ENCODE data around the gene FOSL2.
"Not testable (repeated sequence)": the region's sequence is repeated elsewhere in the genome, so short reads cannot be mapped to it uniquely, and the experiment has no call there.

Gene FOSL2

DNA sequence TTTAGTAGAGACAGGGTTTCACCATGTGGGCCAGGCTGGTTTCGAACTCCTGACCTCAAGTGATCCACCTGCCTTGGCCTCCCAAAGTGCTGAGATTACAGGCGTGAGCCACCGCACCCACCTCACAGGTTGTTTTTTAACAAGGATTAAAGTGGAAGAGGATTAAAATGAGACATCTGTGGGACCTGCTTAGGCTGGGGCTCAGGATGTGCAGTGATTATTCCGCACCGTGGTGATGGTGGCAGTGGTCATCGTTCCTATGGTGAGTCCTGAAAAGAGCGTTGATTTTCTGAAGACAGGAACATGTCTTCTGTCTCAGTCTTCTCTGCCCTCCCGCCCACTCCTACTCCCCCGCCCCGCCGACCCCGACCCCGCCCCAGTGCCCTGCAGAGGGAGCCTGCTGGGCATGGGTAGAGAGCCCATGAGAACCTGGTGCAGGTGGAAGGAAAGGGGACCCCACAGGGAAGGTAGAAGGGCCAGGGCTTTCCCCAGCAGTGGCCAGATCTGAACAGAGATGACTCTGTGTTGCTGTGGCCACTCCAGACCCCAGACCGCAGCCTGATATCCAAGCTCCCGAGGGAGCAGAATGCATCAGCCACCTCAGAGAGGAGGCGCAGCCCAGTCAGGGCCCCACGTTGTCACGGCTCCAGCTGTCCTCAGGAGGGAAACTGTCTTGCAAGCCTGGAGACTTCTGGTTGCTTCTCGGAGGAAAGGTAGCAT is 34.5 kb upstream of the FOSL2 start:
- no peak for DNase-seq

DNA sequence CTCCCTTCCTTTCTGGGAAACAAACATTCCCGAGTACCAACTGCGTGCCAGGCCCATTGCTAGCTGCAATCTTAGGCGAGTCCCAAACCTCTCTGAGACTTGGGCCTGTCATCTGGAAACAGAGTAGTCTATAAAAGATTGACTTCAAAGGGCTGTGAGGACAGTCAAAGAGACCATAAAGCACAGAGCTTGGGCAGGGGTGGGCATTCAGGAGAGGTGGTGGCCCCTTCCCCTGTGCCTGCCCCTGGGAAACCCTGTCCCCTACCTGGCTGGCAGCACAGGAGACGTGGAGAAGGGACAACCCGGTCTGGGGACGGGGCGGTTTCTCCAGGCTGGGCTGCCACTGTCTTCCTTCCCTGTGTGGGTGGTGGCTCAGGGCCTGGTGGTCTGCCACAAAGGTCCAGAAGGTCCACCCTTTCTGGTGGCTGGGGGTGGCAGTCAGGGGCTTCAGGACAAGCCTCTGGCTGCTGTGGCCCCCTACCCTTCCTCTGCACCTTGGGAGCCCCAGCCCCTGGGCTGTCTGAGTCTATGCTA is 33.9 kb upstream of the FOSL2 start:
- DNase-seq = no peak

DNA sequence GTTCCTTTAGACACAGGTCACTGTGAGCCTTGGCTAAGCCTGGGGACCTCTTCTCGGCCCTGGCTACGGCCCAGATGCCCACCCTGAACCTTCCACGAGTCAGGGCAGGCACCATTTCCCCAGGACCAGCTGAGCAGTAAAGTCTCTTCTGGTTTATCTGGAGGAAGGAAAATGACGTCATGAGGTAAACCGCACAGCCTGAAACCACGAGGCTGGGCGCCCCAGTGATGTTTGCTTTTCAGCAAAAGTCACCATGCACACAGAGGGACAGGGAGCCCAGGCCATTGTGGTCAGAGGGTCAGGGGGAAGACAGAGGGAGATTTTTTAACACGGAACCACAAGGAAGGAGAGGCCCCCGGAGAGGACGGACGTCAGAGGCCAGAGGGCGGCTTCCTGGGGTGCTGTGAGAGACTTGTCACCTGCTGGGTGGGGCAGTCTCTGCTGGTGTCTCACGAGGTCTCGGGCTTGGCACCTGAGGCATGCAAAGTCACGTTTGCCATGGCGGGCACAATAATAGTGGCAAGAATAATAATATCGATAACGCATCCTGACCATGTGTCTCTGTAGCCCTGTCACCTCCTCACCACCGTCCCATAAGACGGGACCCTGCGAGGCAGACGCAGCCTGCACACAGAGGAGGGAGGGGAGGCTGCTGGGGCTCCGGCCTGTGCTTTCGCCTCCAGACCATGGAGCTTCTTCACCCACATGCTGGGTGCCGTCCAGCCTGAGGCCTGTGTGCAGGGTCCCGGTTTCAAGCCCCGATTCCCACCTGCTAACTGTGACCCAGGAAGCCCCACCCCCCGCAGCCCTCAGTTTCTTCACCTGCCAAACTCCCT is 33.2 kb upstream of the FOSL2 start:
- DNase-seq = no peak

- DNase-seq = no peak
Measured at GRCh38 chr2:28360058-28360717, 32.5 kb upstream of the FOSL2 start.

DNA sequence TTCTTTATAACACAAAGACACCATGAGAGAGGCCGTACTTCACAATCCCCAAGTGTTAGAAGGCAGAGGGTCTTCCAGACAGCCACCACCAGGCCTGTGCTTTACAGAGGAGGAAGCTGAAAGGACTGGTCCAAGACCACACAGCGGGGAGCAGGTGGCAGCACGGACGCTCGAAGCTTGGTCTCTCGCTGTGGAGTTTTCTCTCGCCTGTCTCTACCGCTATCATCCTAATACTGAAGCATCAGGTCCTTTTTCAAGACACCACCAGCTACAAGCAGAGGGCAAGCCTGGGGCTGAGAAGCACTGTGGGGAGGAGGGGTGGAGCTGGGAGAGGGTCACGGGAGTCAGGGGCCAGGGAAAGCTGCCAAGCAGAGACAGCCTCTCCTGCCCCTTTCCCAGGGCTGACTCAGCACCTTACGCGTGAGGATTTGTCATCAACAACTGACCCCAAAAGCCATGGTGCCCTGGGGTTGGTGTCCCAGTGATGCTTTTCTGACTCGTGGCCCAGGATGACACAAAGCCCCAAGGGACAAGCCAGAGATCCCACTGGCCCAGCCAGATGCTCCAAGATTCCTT is 31.9 kb upstream of the FOSL2 start:
- DNase-seq = no peak

DNA sequence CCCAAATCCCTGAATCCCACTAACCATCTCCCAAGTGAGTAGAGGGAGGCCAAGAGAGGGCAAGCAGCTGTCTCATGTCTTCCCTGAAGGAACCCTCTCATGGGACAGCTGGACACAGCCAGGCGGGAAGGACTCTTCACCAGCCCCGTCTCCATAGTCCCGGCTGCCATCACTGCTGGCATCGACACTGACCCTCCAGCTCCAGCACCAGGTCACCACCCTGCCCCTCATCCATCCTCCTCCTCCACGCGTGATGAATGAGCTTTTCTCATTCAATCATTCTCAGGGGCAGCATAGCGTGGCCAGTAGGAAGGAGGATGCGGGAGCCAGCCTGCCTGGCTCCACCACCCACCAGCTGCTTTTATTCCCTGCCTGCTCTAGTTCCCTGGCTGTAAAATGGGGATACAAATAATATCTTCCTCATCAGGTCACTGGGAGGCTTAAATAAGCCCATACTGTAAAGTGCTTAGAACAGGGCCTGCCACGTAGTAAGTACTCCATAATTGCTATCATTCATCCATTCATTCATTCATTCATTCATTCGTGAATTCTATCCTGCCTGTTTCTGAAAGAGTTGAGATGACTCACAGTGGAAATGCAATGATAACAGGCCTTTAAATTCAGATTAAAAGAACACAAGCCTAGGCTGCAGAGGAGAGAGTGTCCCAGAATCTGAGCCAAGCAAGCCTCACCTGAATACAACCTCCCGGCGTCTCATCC is 30.5 kb upstream of the FOSL2 start:
- no peak for DNase-seq

- DNase-seq = no peak
Measured at GRCh38 chr2:28362991-28363521, 29.6 kb upstream of the FOSL2 start.

DNA sequence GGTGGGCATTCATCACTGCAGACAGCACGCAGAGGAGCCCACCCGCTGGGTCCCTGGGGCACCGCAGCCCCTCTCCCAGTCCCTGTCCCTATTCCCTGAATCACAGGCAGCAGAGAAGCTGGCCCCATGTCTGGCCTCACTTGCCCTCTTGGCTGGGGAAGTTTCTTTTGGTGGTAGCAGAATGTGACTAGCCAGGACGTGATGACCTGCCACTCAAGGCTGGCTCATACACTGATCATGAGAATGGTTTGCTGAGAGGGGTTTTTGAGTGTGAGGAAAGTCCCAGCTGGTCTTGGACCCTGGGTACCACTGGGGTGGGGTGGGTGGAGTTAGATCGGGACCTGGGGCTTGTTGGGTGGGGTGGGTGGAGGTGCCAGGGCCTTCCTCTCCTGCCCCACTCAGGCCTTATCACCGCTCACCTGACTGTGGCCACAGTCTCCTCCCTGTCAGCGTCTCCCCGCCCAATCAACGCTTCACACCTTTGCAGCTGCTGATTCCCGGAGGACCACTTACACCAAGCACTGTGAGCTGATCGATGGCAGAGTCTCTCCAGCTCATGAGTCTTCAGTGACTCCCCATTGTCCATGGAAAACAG is 28.9 kb upstream of the FOSL2 start:
- no peak for DNase-seq

GRCh38 chr2:28364610-28365009 is 28.0 kb upstream of the FOSL2 start:
- DNase-seq = no peak

- no peak for DNase-seq
Measured at GRCh38 chr2:28365158-28365557, 27.5 kb upstream of the FOSL2 start.

- DNase-seq = no peak
Measured at GRCh38 chr2:28366149-28366495, 26.5 kb upstream of the FOSL2 start.

GRCh38 chr2:28366496-28367282 is 26.0 kb upstream of the FOSL2 start:
- no peak for DNase-seq

DNA sequence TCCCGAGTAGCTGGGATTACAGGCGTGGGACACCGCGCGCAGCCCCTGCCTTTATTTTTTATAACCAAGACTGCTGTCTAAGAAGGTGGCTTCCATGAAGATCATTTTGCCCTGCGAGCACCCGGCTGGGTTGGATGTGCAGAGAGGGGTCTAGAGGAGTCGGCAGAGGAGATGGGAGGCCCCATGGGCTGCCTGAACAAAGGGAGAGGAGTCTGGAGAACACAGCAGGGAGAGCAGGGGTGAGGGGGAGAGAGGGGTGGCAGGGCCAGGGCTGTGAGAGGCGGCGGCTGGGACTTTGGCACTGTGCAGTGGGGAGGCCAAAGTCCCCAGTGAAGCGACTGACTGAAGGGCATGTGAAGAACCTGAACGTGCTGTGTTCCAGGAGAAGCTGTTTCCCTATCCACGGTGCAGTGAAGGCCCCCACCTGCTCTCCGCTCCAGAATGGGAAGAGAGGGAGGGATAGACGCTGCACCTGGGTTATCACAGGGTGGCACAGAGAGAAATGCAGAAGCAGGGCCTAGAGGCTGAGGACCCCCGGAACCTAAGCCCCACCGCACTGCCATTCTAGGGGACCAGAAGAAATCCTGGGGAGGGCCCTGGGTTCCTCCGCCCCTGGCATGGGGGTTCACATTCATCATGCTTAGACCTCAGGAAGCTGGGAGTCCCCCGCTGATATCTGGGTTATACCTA is 24.8 kb upstream of the FOSL2 start:
- no peak for DNase-seq

DNA sequence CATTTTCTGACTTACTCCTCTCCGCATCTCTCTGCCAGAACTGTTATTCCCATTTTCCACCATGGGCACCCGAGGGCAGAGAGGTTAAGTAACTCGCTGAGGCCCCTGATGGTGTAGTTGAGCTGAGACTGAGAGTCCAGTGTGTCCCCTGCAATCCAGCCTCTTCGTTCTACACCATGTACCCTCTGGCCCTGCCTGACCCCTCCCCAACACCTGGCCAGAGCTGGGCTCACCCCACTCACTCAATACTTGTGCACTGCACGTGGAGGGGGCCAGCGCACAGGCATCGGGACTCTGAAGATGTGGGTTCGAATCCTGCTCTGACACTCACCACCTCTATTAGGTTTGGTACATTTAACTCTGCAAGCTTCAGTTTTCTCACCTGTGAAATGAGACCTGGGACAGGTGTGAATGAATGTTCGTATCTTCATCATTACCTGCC is 24.3 kb upstream of the FOSL2 start:
- no peak for DNase-seq

- no peak for DNase-seq
Measured at GRCh38 chr2:28369358-28369757, 23.3 kb upstream of the FOSL2 start.

- DNase-seq = no peak
Measured at GRCh38 chr2:28370354-28370753, 22.3 kb upstream of the FOSL2 start.

DNA sequence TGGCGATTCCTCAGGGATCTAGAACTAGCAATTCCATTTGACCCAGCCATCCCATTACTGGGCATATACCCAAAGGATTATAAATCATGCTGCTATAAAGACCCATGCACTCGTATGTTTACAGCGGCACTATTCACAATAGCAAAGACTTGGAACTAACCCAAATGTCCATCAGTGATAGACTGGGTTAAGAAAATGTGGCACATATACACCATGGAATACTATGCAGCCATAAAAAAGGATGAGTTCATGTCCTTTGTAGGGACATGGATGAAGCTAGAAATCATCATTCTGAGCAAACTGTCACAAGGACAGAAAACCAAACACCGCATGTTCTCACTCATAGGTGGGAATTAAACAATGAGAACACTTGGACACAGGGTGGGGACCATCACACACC is 20.9 kb upstream of the FOSL2 start:
- DNase-seq = not testable (repeated sequence)

GRCh38 chr2:28373854-28374253 is 18.8 kb upstream of the FOSL2 start:
- DNase-seq = no peak

DNA sequence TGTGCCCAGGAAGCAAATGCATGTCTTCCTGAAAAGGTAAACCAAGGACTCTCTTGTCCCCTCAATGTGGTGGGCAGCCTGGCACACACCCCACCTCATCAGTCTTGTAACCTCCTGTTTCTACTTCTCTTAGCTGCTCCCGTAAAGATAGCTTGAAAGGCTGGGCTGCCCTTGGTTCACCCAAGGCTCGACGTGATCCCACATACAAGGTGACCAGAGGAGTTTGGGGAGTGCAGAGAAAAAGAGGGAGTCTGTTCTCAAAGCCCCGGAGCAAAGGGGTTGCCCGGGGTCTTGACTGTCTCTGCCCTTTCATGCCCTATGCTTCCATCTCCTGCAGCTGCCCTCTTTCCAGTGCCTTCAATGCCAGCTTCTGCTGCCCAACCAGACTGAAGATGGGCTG is 18.3 kb upstream of the FOSL2 start:
- DNase-seq = no peak

DNA sequence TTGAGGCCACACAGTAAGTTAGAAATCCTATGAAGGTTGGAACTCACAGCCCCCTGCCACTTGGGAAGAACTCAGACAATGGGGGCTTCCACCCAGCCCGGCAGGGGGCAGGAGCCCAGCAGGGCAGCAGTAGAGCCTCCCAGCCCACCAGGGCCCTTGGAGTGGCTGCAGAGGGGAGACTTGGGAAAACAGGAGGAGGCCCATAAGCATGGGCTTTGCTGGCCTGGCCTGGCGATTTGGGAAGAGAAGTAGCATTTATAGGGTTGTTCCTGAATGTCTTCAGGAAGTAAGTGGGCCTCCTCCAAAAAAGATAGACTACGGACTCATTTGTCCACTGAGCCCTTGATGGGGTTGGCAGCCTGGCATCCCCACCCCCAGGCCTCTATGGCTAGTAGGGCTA is 17.4 kb upstream of the FOSL2 start:
- DNase-seq = no peak
